ENCODE data around the gene HYLS1.

DNA sequence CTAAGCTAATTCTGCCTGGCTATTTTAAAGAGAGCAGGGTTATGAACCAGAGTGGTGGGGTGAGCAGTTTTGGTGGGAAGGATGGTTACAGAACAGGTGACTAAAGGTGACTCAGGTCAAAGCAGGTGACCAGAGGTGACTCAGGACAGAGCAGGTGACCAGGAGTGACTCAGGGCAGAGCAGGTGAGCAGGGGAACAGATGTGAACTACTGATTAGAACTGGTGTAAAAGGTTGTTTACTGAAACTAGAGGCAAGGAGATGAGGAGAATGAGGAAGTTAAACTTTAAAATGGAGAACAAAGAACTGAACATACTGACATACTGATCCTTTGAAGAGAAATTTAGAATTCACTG lies 15.4 kb upstream of the HYLS1 start:
- TF ChIP-seq CTCF (conservative IDR thresholded peaks at IDR 0.05; ENCODE audit: low read depth, low read length), result no peak
- TF ChIP-seq EZH2 (IDR thresholded peaks at IDR 0.05; ENCODE audit: borderline replicate concordance, low read depth, low read length, poor library complexity, severe bottlenecking), result no peak

Data from A673 (cell line).